Measurements from ENCODE around the gene PPM1H. TPM values are rescaled to one million over a fixed set of nuclear protein-coding genes. Genes with fewer than 3 reads are reported as not detected.

PPM1H gene
- total RNA-seq, 1 experiment from 2014 or later, result 0.22 TPM

GRCh38 chr12:62716866-62717525, 218.0 kb downstream of the PPM1H start:
- no peaks in the 10 kb centered on the region for H3K9me2 ChIP-seq (replicated peaks; ENCODE audit: insufficient read depth, low read length)
- H3K27me3 ChIP-seq (ENCODE audit: low read length), result no peaks in the 10 kb centered on the region
- H3K27ac ChIP-seq (ENCODE audit: low read length), result no peak overlapping the region
- no peaks in the 10 kb centered on the region for H3K9me3 ChIP-seq (ENCODE audit: low read length)
- H2AFZ ChIP-seq (ENCODE audit: low read length), result no peak overlapping the region
- H3K4me1 ChIP-seq (ENCODE audit: low read length), result no peaks in the 10 kb centered on the region
- H4K20me1 ChIP-seq (ENCODE audit: insufficient read depth, low read depth, low read length), result no peaks in the 10 kb centered on the region
- no peaks in the 10 kb centered on the region for H3K79me2 ChIP-seq (ENCODE audit: low read length)
- H3K4me2 ChIP-seq (ENCODE audit: low read depth, low read length, poor library complexity, severe bottlenecking), result no peak overlapping the region
- DNase-seq, result no peak
- no peak overlapping the region for H3K9ac ChIP-seq (ENCODE audit: low read length)
- H3K4me3 ChIP-seq (ENCODE audit: low read length), result no peak overlapping the region
- H3K36me3 ChIP-seq (ENCODE audit: insufficient read depth, low read length), result no peaks in the 10 kb centered on the region

- H3K4me2 ChIP-seq (ENCODE audit: low read depth, low read length, poor library complexity, severe bottlenecking), result no peak overlapping the region
- no peaks in the 10 kb centered on the region for H3K9me3 ChIP-seq (ENCODE audit: low read length)
Measured at GRCh38 chr12:62716037-62716436, 218.9 kb downstream of the PPM1H start.

GRCh38 chr12:62714774-62715721, 219.9 kb downstream of the PPM1H start:
- Histone ChIP-seq H3K4me1 (ENCODE audit: low read length) (no peaks in the 10 kb centered on the region), H3K9me2 (replicated peaks; ENCODE audit: insufficient read depth, low read length) (no peaks in the 10 kb centered on the region), H3K79me2 (ENCODE audit: low read length) (no peaks in the 10 kb centered on the region), H4K20me1 (ENCODE audit: insufficient read depth, low read depth, low read length) (no peaks in the 10 kb centered on the region), H3K4me2 (ENCODE audit: low read depth, low read length, poor library complexity, severe bottlenecking) (no peak overlapping the region), H3K27me3 (ENCODE audit: low read length) (no peaks in the 10 kb centered on the region), H2AFZ (ENCODE audit: low read length) (no peak overlapping the region), H3K36me3 (ENCODE audit: insufficient read depth, low read length) (no peaks in the 10 kb centered on the region), H3K9ac (ENCODE audit: low read length) (no peak overlapping the region), H3K9me3 (ENCODE audit: low read length) (no peaks in the 10 kb centered on the region), H3K4me3 (ENCODE audit: low read length) (no peak overlapping the region), H3K27ac (ENCODE audit: low read length) (no peak overlapping the region)
- no peak for DNase-seq

More at GRCh38 chr12:62716037-62716436, 218.9 kb downstream of the PPM1H start:
- H3K27ac ChIP-seq (ENCODE audit: low read length), result no peak overlapping the region
- H4K20me1 ChIP-seq (ENCODE audit: insufficient read depth, low read depth, low read length), result no peaks in the 10 kb centered on the region
- H3K9me2 ChIP-seq (replicated peaks; ENCODE audit: insufficient read depth, low read length), result no peaks in the 10 kb centered on the region
- H3K4me1 ChIP-seq (ENCODE audit: low read length), result no peaks in the 10 kb centered on the region
- no peak overlapping the region for H3K9ac ChIP-seq (ENCODE audit: low read length)
- no peak overlapping the region for H3K4me3 ChIP-seq (ENCODE audit: low read length)
- H2AFZ ChIP-seq (ENCODE audit: low read length), result no peak overlapping the region
- H3K36me3 ChIP-seq (ENCODE audit: insufficient read depth, low read length), result no peaks in the 10 kb centered on the region
- H3K79me2 ChIP-seq (ENCODE audit: low read length), result no peaks in the 10 kb centered on the region
- no peaks in the 10 kb centered on the region for H3K27me3 ChIP-seq (ENCODE audit: low read length)
- DNase-seq, result no peak

- Histone ChIP-seq H3K27ac (ENCODE audit: low read length) (no peak overlapping the region), H4K20me1 (ENCODE audit: insufficient read depth, low read depth, low read length) (no peaks in the 10 kb centered on the region), H3K9ac (ENCODE audit: low read length) (no peak overlapping the region), H3K36me3 (ENCODE audit: insufficient read depth, low read length) (no peaks in the 10 kb centered on the region), H3K4me2 (ENCODE audit: low read depth, low read length, poor library complexity, severe bottlenecking) (no peak overlapping the region), H3K9me2 (replicated peaks; ENCODE audit: insufficient read depth, low read length) (no peaks in the 10 kb centered on the region), H3K9me3 (ENCODE audit: low read length) (no peaks in the 10 kb centered on the region), H3K4me3 (ENCODE audit: low read length) (no peak overlapping the region), H3K79me2 (ENCODE audit: low read length) (no peaks in the 10 kb centered on the region), H2AFZ (ENCODE audit: low read length) (no peak overlapping the region), H3K27me3 (ENCODE audit: low read length) (no peaks in the 10 kb centered on the region), H3K4me1 (ENCODE audit: low read length) (no peaks in the 10 kb centered on the region)
- no peak for DNase-seq
Measured at GRCh38 chr12:62714181-62714773, 220.7 kb downstream of the PPM1H start.

GRCh38 chr12:62713723-62714122, 221.2 kb downstream of the PPM1H start:
- no peaks in the 10 kb centered on the region for H3K4me1 ChIP-seq (ENCODE audit: low read length)
- no peaks in the 10 kb centered on the region for H3K79me2 ChIP-seq (ENCODE audit: low read length)
- H3K4me3 ChIP-seq (ENCODE audit: low read length), result no peak overlapping the region
- no peak overlapping the region for H3K27ac ChIP-seq (ENCODE audit: low read length)
- no peaks in the 10 kb centered on the region for H3K9me2 ChIP-seq (replicated peaks; ENCODE audit: insufficient read depth, low read length)
- H3K9me3 ChIP-seq (ENCODE audit: low read length), result no peaks in the 10 kb centered on the region
- no peak overlapping the region for H2AFZ ChIP-seq (ENCODE audit: low read length)
- H3K36me3 ChIP-seq (ENCODE audit: insufficient read depth, low read length), result no peaks in the 10 kb centered on the region
- H3K4me2 ChIP-seq (ENCODE audit: low read depth, low read length, poor library complexity, severe bottlenecking), result no peak overlapping the region
- no peaks in the 10 kb centered on the region for H3K27me3 ChIP-seq (ENCODE audit: low read length)
- no peaks in the 10 kb centered on the region for H4K20me1 ChIP-seq (ENCODE audit: insufficient read depth, low read depth, low read length)
- DNase-seq, result no peak
- H3K9ac ChIP-seq (ENCODE audit: low read length), result no peak overlapping the region

- Histone ChIP-seq H3K9me3 (ENCODE audit: low read length) (no peaks in the 10 kb centered on the region), H3K79me2 (ENCODE audit: low read length) (no peaks in the 10 kb centered on the region), H2AFZ (ENCODE audit: low read length) (no peak overlapping the region), H3K4me1 (ENCODE audit: low read length) (no peaks in the 10 kb centered on the region), H3K4me3 (ENCODE audit: low read length) (no peak overlapping the region), H3K4me2 (ENCODE audit: low read depth, low read length, poor library complexity, severe bottlenecking) (no peak overlapping the region), H3K9ac (ENCODE audit: low read length) (no peak overlapping the region), H3K27ac (ENCODE audit: low read length) (no peak overlapping the region), H3K36me3 (ENCODE audit: insufficient read depth, low read length) (no peaks in the 10 kb centered on the region), H3K9me2 (replicated peaks; ENCODE audit: insufficient read depth, low read length) (no peaks in the 10 kb centered on the region), H3K27me3 (ENCODE audit: low read length) (no peaks in the 10 kb centered on the region), H4K20me1 (ENCODE audit: insufficient read depth, low read depth, low read length) (no peaks in the 10 kb centered on the region)
- DNase-seq, result no peak
Measured at GRCh38 chr12:62712681-62713573, 222.0 kb downstream of the PPM1H start.

GRCh38 chr12:62711631-62712241, 223.2 kb downstream of the PPM1H start:
- no peaks in the 10 kb centered on the region for H3K36me3 ChIP-seq (ENCODE audit: insufficient read depth, low read length)
- H3K9me2 ChIP-seq (replicated peaks; ENCODE audit: insufficient read depth, low read length), result no peaks in the 10 kb centered on the region
- no peaks in the 10 kb centered on the region for H3K27me3 ChIP-seq (ENCODE audit: low read length)
- H3K27ac ChIP-seq (ENCODE audit: low read length), result no peak overlapping the region
- DNase-seq, result no peak
- H3K4me2 ChIP-seq (ENCODE audit: low read depth, low read length, poor library complexity, severe bottlenecking), result no peak overlapping the region
- H2AFZ ChIP-seq (ENCODE audit: low read length), result no peak overlapping the region
- H3K9ac ChIP-seq (ENCODE audit: low read length), result no peak overlapping the region
- H4K20me1 ChIP-seq (ENCODE audit: insufficient read depth, low read depth, low read length), result no peaks in the 10 kb centered on the region
- H3K4me1 ChIP-seq (ENCODE audit: low read length), result no peaks in the 10 kb centered on the region
- no peaks in the 10 kb centered on the region for H3K9me3 ChIP-seq (ENCODE audit: low read length)
- H3K79me2 ChIP-seq (ENCODE audit: low read length), result no peaks in the 10 kb centered on the region
- no peak overlapping the region for H3K4me3 ChIP-seq (ENCODE audit: low read length)

Measured in Karpas-422 (cell line).